Measurements from ENCODE around the gene KRT5. TPM values are rescaled to one million over a fixed set of nuclear protein-coding genes. Genes with fewer than 3 reads are reported as not detected.

Gene KRT5
- total and polyA plus RNA-seq, 2 donors (not counting 3 experiments of a cell fraction or from before 2014, with no cell fraction given), result 0.32 to 0.86 TPM

DNA sequence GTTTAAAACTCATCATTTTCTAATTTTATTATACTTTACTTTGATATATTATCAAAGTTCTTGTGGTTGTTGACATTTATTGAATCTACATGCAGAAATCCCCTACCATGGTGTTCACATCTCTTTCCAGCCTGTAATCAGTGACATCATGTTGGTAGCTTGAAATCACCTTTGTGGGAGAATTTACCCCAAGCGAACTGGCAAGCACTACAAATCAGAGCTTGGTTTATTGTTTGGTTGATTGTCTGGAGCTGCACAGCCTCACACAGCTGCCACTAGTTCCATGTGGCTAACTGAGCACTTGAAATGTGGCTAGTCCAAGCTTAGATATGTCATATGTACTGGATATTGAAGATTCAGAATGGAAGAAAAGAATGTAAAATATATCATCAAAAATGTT is 15.4 kb upstream of the KRT5 start:
- H3K4me1 ChIP-seq (ENCODE audit: control insufficient read depth, extremely low read depth, insufficient read depth, low read length), result no peaks in the 10 kb centered on the region
- dilution Hi-C loops (cut with MboI; ENCODE audit: extremely low pct_ligation_motif_present, low sequenced_read_pairs) (no loop called here), intact Hi-C loops (cut with micrococcal nuclease) (no loop called here)
- H3K9ac ChIP-seq (replicated peaks; ENCODE audit: extremely low read depth, insufficient read depth, low read length), result no peak overlapping the region
- DNase-seq (ENCODE audit: low read depth, low spot score), result no peak
- H3K27ac ChIP-seq (ENCODE audit: insufficient read depth, low read depth, low read length), result no peak overlapping the region
- CTCF ChIA-PET, result no interaction called here
- no peaks in the 10 kb centered on the region for H3K9me3 ChIP-seq (replicated peaks; ENCODE audit: control insufficient read depth, insufficient read depth, low read length)
- H4K20me1 ChIP-seq (replicated peaks; ENCODE audit: control insufficient read depth, extremely low read depth, insufficient read depth, low read length), result no peaks in the 10 kb centered on the region
- no peak overlapping the region for H3K4me2 ChIP-seq (ENCODE audit: insufficient read depth, low read length)
- POLR2A ChIA-PET, result no interaction called here
- H2AFZ ChIP-seq (ENCODE audit: low read depth, low read length), result no peak overlapping the region
- H3K9me1 ChIP-seq (replicated peaks; ENCODE audit: control insufficient read depth, extremely low read depth, insufficient read depth, low read length), result no peaks in the 10 kb centered on the region
- TF ChIP-seq MYC (IDR thresholded peaks at IDR 0.05; ENCODE audit: low read depth, low read length), result no peak
- TF ChIP-seq, protein P1, sequence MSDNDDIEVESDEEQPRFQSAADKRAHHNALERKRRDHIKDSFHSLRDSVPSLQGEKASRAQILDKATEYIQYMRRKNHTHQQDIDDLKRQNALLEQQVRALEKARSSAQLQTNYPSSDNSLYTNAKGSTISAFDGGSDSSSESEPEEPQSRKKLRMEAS (IDR thresholded peaks at IDR 0.05; ENCODE audit: insufficient read depth, insufficient read length), result no peak
- TF ChIP-seq JUN (IDR thresholded peaks at IDR 0.05; ENCODE audit: borderline replicate concordance, insufficient read depth, insufficient read length, low read depth), result no peak
- no peak for TF ChIP-seq POLR2AphosphoS5 (IDR thresholded peaks at IDR 0.05; ENCODE audit: insufficient read depth, low read depth, low read length)
- no peak for TF ChIP-seq FOS (IDR thresholded peaks at IDR 0.05; ENCODE audit: borderline replicate concordance, insufficient read depth, low read length)
- TF ChIP-seq POLR2A (IDR thresholded peaks at IDR 0.05; ENCODE audit: low read depth, low read length), result no peak
- no peak for TF ChIP-seq EZH2 (IDR thresholded peaks at IDR 0.05; ENCODE audit: borderline replicate concordance, low read depth, low read length, severe bottlenecking)
- TF ChIP-seq, protein P2, sequence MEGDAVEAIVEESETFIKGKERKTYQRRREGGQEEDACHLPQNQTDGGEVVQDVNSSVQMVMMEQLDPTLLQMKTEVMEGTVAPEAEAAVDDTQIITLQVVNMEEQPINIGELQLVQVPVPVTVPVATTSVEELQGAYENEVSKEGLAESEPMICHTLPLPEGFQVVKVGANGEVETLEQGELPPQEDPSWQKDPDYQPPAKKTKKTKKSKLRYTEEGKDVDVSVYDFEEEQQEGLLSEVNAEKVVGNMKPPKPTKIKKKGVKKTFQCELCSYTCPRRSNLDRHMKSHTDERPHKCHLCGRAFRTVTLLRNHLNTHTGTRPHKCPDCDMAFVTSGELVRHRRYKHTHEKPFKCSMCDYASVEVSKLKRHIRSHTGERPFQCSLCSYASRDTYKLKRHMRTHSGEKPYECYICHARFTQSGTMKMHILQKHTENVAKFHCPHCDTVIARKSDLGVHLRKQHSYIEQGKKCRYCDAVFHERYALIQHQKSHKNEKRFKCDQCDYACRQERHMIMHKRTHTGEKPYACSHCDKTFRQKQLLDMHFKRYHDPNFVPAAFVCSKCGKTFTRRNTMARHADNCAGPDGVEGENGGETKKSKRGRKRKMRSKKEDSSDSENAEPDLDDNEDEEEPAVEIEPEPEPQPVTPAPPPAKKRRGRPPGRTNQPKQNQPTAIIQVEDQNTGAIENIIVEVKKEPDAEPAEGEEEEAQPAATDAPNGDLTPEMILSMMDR (IDR thresholded peaks at IDR 0.05; ENCODE audit: extremely low read depth in 1 of 2, insufficient read depth in 1 of 2, low read depth in 1 of 2, low read length in 2 of 2), result no peak
- no peak for TF ChIP-seq GATA2 (IDR thresholded peaks at IDR 0.05; ENCODE audit: insufficient read depth, insufficient read length, low read depth, low read length)
- no TSS peak for BruUV-seq (replicated peaks)
- H3K36me3 ChIP-seq (ENCODE audit: control insufficient read depth in 2 of 2, extremely low read depth in 1 of 2, insufficient read depth in 2 of 2, low read length in 2 of 2), result no peaks in the 10 kb centered on the region
- H3K27me3 ChIP-seq (ENCODE audit: control insufficient read depth in 2 of 2, insufficient read depth in 2 of 2, low read length in 2 of 2), result no peaks in the 10 kb centered on the region
- no peak overlapping the region for H3K4me3 ChIP-seq (replicated peaks in 1 of 3; ENCODE audit: insufficient read depth in 1 of 3, low read depth in 1 of 3, low read length in 3 of 3)
- H3K79me2 ChIP-seq (ENCODE audit: control insufficient read depth, insufficient read depth, low read length), result no peaks in the 10 kb centered on the region
- FAIRE-seq, result no peak
